ENCODE measurements around the gene PROX1.
A peak's percentile ranks its signal among the peaks of the same experiment; 100 is the strongest.

The PROX1 gene

GRCh38 chr1:213997772-213998107, 10.0 kb downstream of the PROX1 start:
- DNase-seq (ENCODE audit: low read depth) = no peak
- no peak overlapping the region for H3K4me3 ChIP-seq (ENCODE audit: low read length)
- TF ChIP-seq CTCF (conservative IDR thresholded peaks at IDR 0.05; ENCODE audit: low read length) = no peak

- DNase-seq (ENCODE audit: low read depth) = no peak
- TF ChIP-seq CTCF (conservative IDR thresholded peaks at IDR 0.05; ENCODE audit: low read length) = no peak
- H3K4me3 ChIP-seq (ENCODE audit: low read length) = no peak overlapping the region
These were observed 11.0 kb downstream of the PROX1 start for GRCh38 chr1:213998785-213999184.

GRCh38 chr1:213999732-214000131, 12.0 kb downstream of the PROX1 start:
- H3K4me3 ChIP-seq (ENCODE audit: low read length) = no peak overlapping the region
- no peak for DNase-seq (ENCODE audit: low read depth)
- no peak for TF ChIP-seq CTCF (conservative IDR thresholded peaks at IDR 0.05; ENCODE audit: low read length)

- no peak overlapping the region for H3K4me3 ChIP-seq (ENCODE audit: low read length)
- no peak for DNase-seq (ENCODE audit: low read depth)
- TF ChIP-seq CTCF (conservative IDR thresholded peaks at IDR 0.05; ENCODE audit: low read length) = no peak
These were observed 14.3 kb downstream of the PROX1 start for GRCh38 chr1:214002060-214002459.

- no peak for TF ChIP-seq CTCF (conservative IDR thresholded peaks at IDR 0.05; ENCODE audit: low read length)
- peak; percentile 22 for DNase-seq (ENCODE audit: low read depth)
- H3K4me3 ChIP-seq (ENCODE audit: low read length) = no peak overlapping the region
These were observed 14.7 kb downstream of the PROX1 start for GRCh38 chr1:214002472-214002871.

GRCh38 chr1:214003233-214003632, 15.5 kb downstream of the PROX1 start:
- H3K4me3 ChIP-seq (ENCODE audit: low read length) = no peak overlapping the region
- DNase-seq (ENCODE audit: low read depth) = no peak
- TF ChIP-seq CTCF (conservative IDR thresholded peaks at IDR 0.05; ENCODE audit: low read length) = no peak

GRCh38 chr1:214004014-214004413, 16.2 kb downstream of the PROX1 start:
- no peak for TF ChIP-seq CTCF (conservative IDR thresholded peaks at IDR 0.05; ENCODE audit: low read length)
- DNase-seq (ENCODE audit: low read depth) = no peak
- H3K4me3 ChIP-seq (ENCODE audit: low read length) = no peak overlapping the region
